PC-9 (cell line): ENCODE results near the gene KRTAP4-11.

Experiments
- EZH2 ChIP-seq: fragments of 200-600 bp; sonication (generic); IDR thresholded peaks from 2 replicates; pipeline ENCODE4 v1.8.0; 2017; ENCODE audit warnings: antibody characterized with exemption, low read depth
- TF ChIP-seq, protein P1 (sequence below): fragments of 200-600 bp; sonication (generic); conservative IDR thresholded peaks from 2 replicates; pipeline ENCODE4 v1.6.1; 2017; ENCODE audit warnings: mixed run types, antibody characterized with exemption, mild to moderate bottlenecking, moderate library complexity

DNA sequence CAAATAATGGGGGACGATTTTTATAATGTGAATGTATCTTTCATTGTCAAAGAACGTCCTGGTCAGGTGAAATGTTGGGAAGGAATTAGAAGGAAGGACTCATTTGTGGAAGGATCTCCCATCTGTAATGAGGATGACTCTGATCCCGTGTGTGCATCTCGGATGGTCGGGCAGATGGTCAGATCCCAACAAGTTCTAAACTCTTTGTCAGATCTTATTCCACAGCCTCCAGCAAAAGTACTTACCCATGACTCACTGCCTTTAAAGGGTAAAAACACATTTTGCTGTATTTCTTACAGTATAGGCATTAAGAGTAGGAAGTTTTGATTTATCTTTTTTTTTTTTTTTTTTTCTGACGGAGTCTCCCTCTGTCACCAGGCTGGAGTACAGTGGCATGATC is 19.7 kb downstream of the KRTAP4-11 start:
- TF ChIP-seq, protein P1, sequence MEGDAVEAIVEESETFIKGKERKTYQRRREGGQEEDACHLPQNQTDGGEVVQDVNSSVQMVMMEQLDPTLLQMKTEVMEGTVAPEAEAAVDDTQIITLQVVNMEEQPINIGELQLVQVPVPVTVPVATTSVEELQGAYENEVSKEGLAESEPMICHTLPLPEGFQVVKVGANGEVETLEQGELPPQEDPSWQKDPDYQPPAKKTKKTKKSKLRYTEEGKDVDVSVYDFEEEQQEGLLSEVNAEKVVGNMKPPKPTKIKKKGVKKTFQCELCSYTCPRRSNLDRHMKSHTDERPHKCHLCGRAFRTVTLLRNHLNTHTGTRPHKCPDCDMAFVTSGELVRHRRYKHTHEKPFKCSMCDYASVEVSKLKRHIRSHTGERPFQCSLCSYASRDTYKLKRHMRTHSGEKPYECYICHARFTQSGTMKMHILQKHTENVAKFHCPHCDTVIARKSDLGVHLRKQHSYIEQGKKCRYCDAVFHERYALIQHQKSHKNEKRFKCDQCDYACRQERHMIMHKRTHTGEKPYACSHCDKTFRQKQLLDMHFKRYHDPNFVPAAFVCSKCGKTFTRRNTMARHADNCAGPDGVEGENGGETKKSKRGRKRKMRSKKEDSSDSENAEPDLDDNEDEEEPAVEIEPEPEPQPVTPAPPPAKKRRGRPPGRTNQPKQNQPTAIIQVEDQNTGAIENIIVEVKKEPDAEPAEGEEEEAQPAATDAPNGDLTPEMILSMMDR: no peak
- TF ChIP-seq EZH2: no peak
